GM19238 (cell line): ENCODE data around the gene GTF3C5.
"Not testable (repeated sequence)": the region's sequence is repeated elsewhere in the genome, so short reads cannot be mapped to it uniquely, and the experiment has no call there.

Experiments used
- DNase-seq: peaks from one replicate; pipeline ENCODE4 v3.0.0; 2011; ENCODE audit warnings: low spot score; ENCODE audit not compliant: insufficient read length

GTF3C5 gene, protein sequence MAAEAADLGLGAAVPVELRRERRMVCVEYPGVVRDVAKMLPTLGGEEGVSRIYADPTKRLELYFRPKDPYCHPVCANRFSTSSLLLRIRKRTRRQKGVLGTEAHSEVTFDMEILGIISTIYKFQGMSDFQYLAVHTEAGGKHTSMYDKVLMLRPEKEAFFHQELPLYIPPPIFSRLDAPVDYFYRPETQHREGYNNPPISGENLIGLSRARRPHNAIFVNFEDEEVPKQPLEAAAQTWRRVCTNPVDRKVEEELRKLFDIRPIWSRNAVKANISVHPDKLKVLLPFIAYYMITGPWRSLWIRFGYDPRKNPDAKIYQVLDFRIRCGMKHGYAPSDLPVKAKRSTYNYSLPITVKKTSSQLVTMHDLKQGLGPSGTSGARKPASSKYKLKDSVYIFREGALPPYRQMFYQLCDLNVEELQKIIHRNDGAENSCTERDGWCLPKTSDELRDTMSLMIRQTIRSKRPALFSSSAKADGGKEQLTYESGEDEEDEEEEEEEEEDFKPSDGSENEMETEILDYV

DNA sequence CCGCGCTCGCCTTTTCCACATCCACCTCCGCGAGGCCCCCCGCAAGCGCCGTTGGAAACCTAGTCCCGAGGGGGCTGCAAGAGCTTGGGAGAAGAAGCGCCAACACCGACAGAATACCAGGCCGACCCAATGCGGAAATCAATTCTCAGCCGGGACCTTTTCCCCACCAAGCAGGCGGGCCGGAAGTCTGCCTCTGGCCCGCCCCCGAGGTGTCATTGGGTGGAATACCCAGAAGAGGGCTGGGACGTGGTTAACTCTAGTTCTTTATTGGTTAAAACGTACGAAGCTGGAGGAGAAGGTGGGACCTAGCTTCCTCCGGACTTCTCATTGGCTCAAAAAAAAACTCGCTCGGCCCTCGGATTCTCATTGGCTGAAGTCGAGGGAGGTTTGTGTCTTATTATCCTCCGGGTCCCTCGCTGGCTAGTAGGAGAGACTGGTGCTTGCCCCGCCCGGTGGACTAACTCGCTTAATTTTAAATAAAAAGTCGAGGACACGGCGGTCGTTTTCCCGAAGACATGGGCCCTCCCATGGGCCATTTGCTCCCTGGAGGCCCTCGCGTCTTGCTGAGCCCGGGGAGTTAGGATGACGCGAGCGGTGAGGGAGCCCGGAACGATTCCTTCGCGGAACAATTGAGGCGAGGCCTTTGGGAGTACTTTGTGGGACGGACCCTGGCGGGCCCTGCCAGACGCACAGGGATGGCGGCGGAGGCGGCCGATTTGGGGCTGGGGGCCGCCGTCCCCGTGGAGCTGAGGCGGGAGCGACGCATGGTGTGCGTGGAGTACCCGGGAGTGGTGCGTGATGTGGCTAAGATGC, at the start of gene GTF3C5:
TSS of gene GTF3C5 (plus strand) at position 681 of the 813 bp plus-strand sequence. CDS start at position 696, 15 bp downstream.
- peak; percentile 97 for DNase-seq

- DNase-seq: peak; percentile 67
Measured at GRCh38 chr9:132982458-132982857, 48.3 kb upstream of the GTF3C5 start.

DNA sequence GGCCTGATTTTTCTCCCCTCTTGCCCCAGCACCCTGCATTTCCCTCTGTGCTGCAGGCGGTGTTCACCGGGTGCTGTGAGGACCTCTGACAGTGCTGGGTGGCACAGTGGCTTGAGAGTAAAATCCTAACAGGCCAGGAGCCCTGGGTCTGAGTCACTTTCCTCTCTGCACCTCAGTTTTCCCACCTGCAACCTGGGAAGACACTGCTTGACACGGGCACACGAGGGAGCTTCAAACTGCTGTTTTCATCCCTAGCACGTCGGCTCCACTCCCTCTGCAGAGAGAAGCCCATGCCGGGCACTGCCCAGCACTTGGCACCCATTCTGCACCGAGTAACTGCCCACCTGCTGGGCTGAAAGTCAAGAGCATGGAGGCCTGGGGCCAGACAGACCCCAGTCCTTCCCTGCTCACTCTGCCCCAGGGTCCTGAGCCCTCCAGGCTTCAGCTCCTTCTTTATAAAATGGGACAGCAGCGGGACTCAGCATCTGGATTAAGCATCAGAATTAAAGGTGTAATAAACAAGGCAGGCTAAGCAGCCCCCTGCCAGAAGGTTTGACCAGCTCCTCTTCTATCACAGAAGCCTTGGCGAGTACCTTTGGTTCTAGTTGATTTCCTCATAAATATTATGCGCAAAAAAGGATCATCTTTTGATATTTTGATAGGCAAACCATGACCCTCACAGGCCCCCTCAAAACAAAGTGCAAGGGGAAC, 47.2 kb upstream of the GTF3C5 start:
- DNase-seq: no peak

DNA sequence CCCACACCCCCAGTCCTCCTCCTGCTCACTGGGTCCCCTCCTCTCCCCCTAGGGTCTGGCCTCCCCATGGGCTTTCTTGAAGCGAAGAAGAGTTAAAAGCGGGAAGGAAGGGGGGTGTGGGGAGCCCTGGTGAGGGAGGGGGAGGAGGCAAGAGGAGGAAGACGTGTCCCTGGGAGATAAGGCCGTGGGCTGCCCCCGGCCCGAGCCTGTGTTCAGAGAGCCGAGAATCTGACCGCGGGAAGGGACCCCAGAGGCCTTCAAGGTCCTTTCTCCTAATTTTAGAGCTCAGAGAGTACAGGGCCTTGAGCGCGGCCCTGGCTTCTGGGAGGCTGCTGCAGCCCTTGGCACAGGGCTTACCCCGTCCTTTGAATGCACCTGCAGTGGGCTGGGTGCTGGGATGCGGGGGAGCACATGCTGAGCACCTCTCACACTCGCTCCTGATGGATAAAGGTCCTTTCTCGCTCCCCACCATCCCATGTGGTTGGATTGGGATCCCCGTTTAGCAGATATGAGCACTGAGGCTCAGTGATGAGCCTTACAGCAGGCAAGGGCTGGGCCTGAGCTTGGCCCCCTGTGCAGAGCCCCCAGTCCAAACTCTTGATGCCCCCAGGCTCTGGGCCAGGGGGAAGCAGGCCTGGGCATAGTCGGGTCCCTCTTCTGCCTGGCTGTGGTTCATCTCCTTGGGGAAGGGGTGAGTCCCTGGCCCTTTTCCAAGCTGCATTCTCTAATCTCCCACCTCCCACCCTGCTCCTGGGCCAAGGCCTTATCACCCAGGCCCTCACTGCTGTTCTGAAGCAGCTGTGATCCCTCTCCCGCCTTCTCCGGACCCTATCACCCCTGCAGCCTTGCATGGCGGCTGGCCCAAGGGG, 46.4 kb upstream of the GTF3C5 start:
- no peak for DNase-seq

DNA sequence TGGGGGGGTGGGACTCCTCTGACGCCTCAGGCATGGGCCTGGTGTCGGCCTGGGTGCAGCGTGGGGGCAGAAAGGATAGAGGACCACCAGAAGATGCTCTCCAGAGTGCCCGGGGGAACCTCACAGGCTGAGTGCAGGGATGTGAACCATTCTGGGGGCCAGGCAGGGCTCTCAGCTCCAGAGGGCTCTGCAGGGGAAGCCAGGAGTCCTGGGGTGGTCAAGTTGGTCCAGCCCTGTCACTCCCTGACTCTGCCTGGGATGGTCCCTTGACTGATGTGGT, 45.8 kb upstream of the GTF3C5 start:
- no peak for DNase-seq

- DNase-seq: no peak
Measured at GRCh38 chr9:132985489-132985888, 45.3 kb upstream of the GTF3C5 start.

GRCh38 chr9:132986114-132986513, 44.7 kb upstream of the GTF3C5 start:
- DNase-seq: no peak

DNA sequence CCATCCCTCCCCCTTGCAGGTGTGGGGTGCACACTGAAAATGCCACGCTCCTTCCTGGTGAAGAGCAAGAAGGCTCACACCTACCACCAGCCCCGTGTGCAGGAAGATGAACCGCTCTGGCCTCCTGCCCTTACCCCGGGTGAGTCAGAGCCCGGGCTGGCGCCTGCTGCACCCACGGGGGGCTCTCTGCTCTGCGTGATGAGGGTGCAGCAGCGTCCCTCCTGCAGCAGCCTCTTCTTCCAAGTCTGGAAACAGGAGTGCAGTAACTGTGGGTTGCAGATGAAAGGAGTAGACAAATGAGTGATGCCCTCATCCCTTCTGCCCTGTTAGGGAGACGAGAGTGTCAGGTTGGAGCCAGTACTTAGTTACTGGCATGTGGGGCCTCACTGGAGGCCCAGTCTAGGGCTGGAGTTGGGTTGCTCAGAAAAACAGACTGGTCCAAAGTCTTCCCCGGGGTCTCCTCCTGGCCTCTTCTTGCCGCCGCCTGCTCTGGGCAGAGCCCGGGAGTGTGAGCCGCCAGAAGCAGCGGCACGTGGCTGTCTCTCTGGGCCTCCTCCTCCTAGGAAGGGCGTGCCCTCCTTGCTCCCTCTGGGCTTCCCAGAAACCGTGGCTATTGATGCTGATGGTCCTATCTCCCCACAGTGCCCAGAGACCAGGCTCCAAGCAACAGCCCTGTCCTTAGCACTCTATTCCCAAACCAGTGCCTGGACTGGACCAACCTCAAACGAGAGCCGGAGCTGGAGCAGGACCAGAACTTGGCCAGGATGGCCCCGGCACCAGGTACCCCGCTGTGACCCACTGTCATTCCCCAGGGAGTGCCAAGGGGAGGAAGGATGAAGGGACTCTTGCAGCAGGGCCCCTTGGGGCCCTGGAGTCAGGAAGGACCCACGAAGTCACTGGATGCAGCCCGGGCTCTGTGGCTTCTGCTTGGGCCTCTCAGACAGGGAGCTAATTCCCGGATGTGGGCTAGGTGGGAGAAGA, 43.9 kb upstream of the GTF3C5 start:
- DNase-seq: no peak

GRCh38 chr9:132988244-132989013, 42.4 kb upstream of the GTF3C5 start:
- no peak for DNase-seq

GRCh38 chr9:132989014-132989310, 41.8 kb upstream of the GTF3C5 start:
- no peak for DNase-seq

DNA sequence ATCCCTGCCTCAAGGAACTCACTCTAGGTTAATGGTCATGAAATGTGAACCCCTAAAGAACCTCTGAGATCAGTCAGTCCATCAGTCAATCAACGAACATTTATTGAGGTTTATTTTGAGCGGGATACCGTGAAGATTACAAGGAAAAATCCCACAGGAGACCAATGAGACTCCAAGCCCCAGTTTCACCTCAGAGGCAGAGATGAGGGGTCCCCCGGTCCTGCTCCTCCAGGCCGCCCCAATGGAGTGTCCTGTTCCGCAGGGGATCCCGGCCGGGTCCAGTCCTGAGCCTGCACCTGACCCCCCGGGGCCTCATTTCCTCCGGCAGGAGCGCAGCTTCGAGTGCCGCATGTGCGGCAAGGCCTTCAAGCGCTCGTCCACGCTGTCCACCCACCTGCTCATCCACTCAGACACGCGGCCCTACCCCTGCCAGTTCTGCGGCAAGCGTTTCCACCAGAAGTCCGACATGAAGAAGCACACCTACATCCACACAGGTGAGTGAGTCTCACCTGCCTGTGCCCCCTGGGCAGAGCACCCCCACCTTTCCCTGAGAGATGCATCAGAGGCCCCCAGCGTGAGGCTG, 41.3 kb upstream of the GTF3C5 start:
- DNase-seq: no peak

GRCh38 chr9:132989998-132990557, 40.7 kb upstream of the GTF3C5 start:
- not testable (repeated sequence) for DNase-seq

DNA sequence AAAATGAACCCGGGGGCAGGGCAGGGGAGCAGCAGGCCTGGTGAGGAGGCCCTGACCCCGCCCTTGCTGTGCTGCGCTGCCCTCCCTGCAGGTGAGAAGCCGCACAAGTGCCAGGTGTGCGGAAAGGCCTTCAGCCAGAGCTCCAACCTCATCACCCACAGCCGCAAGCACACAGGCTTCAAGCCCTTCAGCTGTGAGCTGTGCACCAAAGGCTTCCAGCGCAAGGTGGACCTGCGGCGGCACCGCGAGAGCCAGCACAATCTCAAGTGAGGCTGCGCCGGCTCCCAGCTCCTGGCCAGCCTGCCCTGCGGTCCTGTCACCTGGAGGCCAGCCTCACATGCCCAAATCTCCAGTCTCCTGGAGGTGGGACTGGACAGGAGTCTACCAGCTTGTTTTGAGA, 40.0 kb upstream of the GTF3C5 start:
- DNase-seq: no peak

GRCh38 chr9:132991351-132992300, 39.2 kb upstream of the GTF3C5 start:
- DNase-seq: no peak

DNA sequence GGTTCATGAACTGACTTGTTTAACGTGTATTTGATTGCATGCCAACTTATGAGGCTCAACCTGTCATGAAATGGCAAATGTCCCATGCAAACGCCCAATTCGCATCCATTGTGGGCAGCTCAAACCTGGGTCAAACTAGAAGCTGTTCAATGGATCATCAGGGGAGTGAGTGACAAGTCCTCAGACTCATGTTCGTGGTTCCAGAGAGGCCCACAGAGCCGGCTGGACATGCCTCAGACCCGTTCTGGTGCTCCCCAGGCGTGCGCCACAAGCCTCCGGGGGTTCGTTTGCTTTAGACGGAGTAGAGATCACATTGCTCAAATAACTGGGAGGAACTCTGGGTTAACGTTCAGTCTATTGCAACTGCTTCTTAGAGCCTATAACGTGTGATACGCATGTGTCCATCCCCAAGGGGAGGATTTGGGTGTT, 37.3 kb upstream of the GTF3C5 start:
- DNase-seq: no peak

DNA sequence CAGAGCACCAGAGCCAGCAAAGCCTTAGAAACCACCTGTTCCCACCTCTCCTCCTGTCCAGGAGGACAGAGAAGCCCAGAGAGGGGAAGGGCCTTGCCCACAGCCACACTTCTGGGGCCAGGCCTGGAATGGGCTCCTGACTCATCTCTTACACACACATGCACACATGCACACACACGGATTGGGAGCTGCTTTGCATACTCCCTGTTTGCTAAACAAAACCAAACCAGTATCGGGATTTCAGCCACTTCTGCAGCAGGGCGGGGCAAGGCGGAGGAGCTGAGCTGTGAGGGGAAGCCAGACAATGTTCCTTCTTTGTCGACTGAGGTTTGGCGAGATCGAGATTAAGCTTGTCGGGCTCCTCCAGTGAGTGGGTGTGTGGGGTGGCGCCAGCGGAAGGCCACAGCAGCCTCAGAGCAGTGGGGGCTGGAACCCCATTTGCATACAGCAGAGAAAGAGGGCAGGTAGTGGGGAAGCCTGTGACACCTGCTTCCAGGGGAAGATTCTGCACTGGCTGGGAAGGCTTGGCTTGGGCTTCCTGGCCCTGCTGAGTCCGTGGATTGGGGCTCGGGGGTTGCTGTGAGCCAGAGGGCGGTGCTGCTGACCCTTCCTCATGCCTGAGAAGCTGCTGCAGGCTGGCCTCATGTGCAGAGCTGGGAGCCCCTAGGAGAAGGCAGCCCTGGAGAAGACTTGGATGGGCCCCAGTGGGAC, 36.2 kb upstream of the GTF3C5 start:
- DNase-seq: peak; percentile 55

DNA sequence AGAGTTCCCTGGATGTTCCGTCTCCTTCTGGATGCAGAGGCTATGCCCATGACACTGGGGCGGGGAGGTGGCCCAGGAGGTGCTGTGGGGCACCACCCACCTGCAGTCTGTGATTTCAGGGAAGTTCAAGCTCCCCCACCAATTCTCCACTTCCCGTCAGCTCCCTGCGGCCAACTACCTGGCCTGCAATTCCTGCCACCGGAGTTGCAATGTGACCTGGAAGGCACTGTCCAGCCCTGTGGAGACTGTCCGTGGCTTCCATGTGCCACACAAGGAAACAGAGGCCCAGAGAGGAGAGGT, 35.7 kb upstream of the GTF3C5 start:
- no peak for DNase-seq
